ENCODE data around the gene ASIC1. TPM values are rescaled to one million over a fixed set of nuclear protein-coding genes. Genes with fewer than 3 reads are reported as not detected.

ASIC1 gene
- total RNA-seq, 1 donor from 2014 or later: 451 TPM

GRCh38 chr12:50104417-50105366 is 47.3 kb downstream of the ASIC1 start:
- Mint-ChIP-seq H3K9me3 (ENCODE audit: unreplicated experiment) (peaks cover 4% of the 10 kb centered on the region), H3K36me3 (ENCODE audit: unreplicated experiment) (peaks cover 1% of the 10 kb centered on the region), H3K27ac (ENCODE audit: unreplicated experiment) (no peak overlapping the region), H3K4me1 (ENCODE audit: low read depth, unreplicated experiment) (peaks cover 7% of the 10 kb centered on the region), H3K4me3 (ENCODE audit: unreplicated experiment) (no peak overlapping the region), H3K27me3 (ENCODE audit: unreplicated experiment) (peaks cover 4% of the 10 kb centered on the region)
- no peak for DNase-seq
- TF ChIP-seq CTCF (IDR thresholded peaks at IDR 0.05; ENCODE audit: partially characterized antibody, unreplicated experiment): no peak

- peaks cover 4% of the 10 kb centered on the region for H3K9me3 Mint-ChIP-seq (ENCODE audit: unreplicated experiment)
- no peak for DNase-seq
- no peak overlapping the region for H3K27ac Mint-ChIP-seq (ENCODE audit: unreplicated experiment)
- H3K4me3 Mint-ChIP-seq (ENCODE audit: unreplicated experiment): peak overlapping the region; percentile 28
- H3K4me1 Mint-ChIP-seq (ENCODE audit: low read depth, unreplicated experiment): peaks cover 13% of the 10 kb centered on the region
- no peaks in the 10 kb centered on the region for H3K36me3 Mint-ChIP-seq (ENCODE audit: unreplicated experiment)
- TF ChIP-seq CTCF (IDR thresholded peaks at IDR 0.05; ENCODE audit: partially characterized antibody, unreplicated experiment): no peak
- H3K27me3 Mint-ChIP-seq (ENCODE audit: unreplicated experiment): peaks cover 4% of the 10 kb centered on the region
Observed at GRCh38 chr12:50105913-50106450, 48.6 kb downstream of the ASIC1 start.

GRCh38 chr12:50106907-50107306 is 49.5 kb downstream of the ASIC1 start:
- Mint-ChIP-seq H3K27me3 (ENCODE audit: unreplicated experiment) (peaks cover 4% of the 10 kb centered on the region), H3K27ac (ENCODE audit: unreplicated experiment) (no peak overlapping the region), H3K9me3 (ENCODE audit: unreplicated experiment) (peaks cover 4% of the 10 kb centered on the region), H3K4me1 (ENCODE audit: low read depth, unreplicated experiment) (peaks cover 14% of the 10 kb centered on the region), H3K36me3 (ENCODE audit: unreplicated experiment) (no peaks in the 10 kb centered on the region), H3K4me3 (ENCODE audit: unreplicated experiment) (no peak overlapping the region)
- DNase-seq: no peak
- no peak for TF ChIP-seq CTCF (IDR thresholded peaks at IDR 0.05; ENCODE audit: partially characterized antibody, unreplicated experiment)

GRCh38 chr12:50107416-50108268 is 50.2 kb downstream of the ASIC1 start:
- DNase-seq: no peak
- no peak for TF ChIP-seq CTCF (IDR thresholded peaks at IDR 0.05; ENCODE audit: partially characterized antibody, unreplicated experiment)
- Mint-ChIP-seq H3K27ac (ENCODE audit: unreplicated experiment) (no peak overlapping the region), H3K4me1 (ENCODE audit: low read depth, unreplicated experiment) (peaks cover 14% of the 10 kb centered on the region), H3K9me3 (ENCODE audit: unreplicated experiment) (peaks cover 7% of the 10 kb centered on the region), H3K36me3 (ENCODE audit: unreplicated experiment) (no peaks in the 10 kb centered on the region), H3K4me3 (ENCODE audit: unreplicated experiment) (no peak overlapping the region), H3K27me3 (ENCODE audit: unreplicated experiment) (peaks cover 7% of the 10 kb centered on the region)

All from glutamatergic neuron (in vitro differentiated cells).